Measurements from ENCODE around the gene CCDC187. TPM values are rescaled to one million over a fixed set of nuclear protein-coding genes. Genes with fewer than 3 reads are reported as not detected.

CCDC187 gene
- total RNA-seq, 1 experiment from 2014 or later = not detected

DNA sequence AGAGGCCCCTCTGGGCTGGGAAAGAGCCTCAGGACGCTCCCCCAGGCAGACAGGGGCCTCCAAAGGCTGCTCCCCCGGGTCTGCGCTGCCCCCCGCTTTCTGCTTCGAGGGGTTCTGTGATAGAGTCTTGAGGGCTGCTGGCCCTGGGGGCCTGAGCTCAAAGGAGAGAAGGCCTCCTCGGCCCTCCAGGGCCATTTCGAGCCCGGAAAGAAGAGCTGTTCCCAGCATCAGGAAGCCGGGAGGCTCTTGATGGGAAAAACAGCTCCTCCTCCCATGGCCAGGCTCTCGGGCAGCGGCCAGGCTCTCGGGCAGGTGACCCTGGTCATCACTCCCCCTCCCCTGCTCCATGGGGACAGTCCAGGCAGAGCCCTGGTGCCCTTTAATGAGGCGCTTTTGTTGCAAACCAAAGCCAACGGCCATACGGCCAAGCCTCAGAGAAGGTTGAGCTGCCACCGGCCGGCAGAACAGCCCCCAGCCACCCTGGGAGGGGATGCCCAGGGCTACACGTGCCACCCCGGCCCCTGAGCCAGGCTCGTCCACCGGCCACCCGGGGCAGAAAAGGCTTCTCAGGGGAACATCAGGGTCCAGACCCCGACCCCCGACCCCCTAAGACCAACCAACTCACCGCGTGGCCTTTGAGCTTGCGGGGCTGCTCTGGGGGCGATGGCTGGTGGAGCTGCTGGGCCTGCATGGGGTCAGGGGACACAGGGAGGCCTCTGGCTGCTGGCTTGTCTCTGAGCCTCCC lies 42.0 kb downstream of the CCDC187 start:
- no peaks in the 10 kb centered on the region for H3K36me3 Mint-ChIP-seq (ENCODE audit: insufficient read depth, unreplicated experiment)
- ChIA-PET CTCF (interaction anchor here (0.7 kb wide), 1 partner anchor 17 kb away, joined by 5 read pairs; no protein-coding TSS in a partner anchor), POLR2A (interaction anchor here (0.6 kb wide), 1 partner anchor 16 kb away, joined by 6 read pairs; no protein-coding TSS in a partner anchor)
- no peak for DNase-seq (ENCODE audit: unreplicated experiment)
- H3K27ac Mint-ChIP-seq (ENCODE audit: low read depth, unreplicated experiment) = no peak overlapping the region
- no TSS peak for BruUV-seq (replicated peaks)
- H3K4me3 Mint-ChIP-seq (ENCODE audit: unreplicated experiment) = no peak overlapping the region
- intact Hi-C loops (cut with micrococcal nuclease) = no loop called here
- TF ChIP-seq, protein P1, sequence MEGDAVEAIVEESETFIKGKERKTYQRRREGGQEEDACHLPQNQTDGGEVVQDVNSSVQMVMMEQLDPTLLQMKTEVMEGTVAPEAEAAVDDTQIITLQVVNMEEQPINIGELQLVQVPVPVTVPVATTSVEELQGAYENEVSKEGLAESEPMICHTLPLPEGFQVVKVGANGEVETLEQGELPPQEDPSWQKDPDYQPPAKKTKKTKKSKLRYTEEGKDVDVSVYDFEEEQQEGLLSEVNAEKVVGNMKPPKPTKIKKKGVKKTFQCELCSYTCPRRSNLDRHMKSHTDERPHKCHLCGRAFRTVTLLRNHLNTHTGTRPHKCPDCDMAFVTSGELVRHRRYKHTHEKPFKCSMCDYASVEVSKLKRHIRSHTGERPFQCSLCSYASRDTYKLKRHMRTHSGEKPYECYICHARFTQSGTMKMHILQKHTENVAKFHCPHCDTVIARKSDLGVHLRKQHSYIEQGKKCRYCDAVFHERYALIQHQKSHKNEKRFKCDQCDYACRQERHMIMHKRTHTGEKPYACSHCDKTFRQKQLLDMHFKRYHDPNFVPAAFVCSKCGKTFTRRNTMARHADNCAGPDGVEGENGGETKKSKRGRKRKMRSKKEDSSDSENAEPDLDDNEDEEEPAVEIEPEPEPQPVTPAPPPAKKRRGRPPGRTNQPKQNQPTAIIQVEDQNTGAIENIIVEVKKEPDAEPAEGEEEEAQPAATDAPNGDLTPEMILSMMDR (IDR thresholded peaks at IDR 0.05; ENCODE audit: unreplicated experiment) = no peak
- no peaks in the 10 kb centered on the region for H3K9me3 Mint-ChIP-seq (ENCODE audit: unreplicated experiment)
- no peaks in the 10 kb centered on the region for H3K4me1 Mint-ChIP-seq (ENCODE audit: insufficient read depth, unreplicated experiment)
- no peaks in the 10 kb centered on the region for H3K27me3 Mint-ChIP-seq (ENCODE audit: insufficient read depth, unreplicated experiment)

DNA sequence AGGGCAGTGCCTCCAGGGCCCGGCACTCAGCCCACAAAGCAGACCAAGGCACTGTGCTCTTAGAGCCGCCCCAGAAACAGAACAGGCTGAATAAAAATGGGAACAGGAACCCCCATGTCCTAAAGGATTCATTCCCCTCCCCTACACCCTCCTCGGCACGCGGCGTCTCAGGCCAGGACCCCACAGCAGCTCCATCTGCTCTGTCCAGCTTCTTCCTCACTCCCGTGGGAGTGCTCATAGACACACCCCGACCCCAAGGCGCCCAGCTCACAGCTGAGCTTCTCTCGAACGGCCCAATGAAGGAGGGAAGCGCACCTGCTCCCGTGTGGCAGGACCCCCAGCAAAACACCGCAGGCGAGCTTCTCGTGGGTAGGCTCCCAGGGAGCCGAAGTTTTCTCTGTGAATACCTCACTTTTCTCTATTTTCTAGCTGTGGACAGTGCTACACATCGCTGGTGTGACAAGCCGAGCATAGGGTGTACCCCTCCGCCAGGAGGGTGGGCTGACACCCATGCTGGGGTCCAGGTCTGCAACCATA lies 42.9 kb downstream of the CCDC187 start:
- no peak overlapping the region for H3K4me3 Mint-ChIP-seq (ENCODE audit: unreplicated experiment)
- intact Hi-C loops (cut with micrococcal nuclease) = no loop called here
- no peaks in the 10 kb centered on the region for H3K27me3 Mint-ChIP-seq (ENCODE audit: insufficient read depth, unreplicated experiment)
- no peaks in the 10 kb centered on the region for H3K36me3 Mint-ChIP-seq (ENCODE audit: insufficient read depth, unreplicated experiment)
- POLR2A ChIA-PET = no interaction called here
- CTCF ChIA-PET = interaction anchor here (0.6 kb wide), 2 partner anchors 20 to 465 kb away, joined by 3 read pairs; no protein-coding TSS in a partner anchor
- no peaks in the 10 kb centered on the region for H3K4me1 Mint-ChIP-seq (ENCODE audit: insufficient read depth, unreplicated experiment)
- H3K27ac Mint-ChIP-seq (ENCODE audit: low read depth, unreplicated experiment) = no peak overlapping the region
- no peak for DNase-seq (ENCODE audit: unreplicated experiment)
- H3K9me3 Mint-ChIP-seq (ENCODE audit: unreplicated experiment) = no peaks in the 10 kb centered on the region
- BruUV-seq (replicated peaks) = no TSS peak
- TF ChIP-seq, protein P1 (IDR thresholded peaks at IDR 0.05; ENCODE audit: unreplicated experiment) = no peak

DNA sequence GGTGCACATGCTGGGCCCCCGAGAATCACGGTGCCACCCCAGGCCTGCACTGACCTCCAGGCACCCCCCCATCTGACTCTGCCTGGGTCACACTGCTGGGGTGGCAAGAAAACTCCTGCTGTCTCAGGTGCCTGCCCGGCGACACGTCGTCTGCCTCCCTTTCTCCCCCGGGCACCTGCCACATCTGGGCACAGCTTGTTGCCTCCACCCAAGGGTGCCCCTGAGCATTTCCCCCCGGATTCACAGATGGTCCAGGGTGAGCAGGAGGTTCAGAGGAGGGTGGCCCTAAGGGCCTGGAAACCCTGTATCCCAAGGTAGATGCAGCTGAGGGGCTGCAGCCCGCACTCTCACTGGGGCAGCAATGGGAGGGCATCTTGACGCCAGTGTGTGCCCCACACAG lies 43.4 kb downstream of the CCDC187 start:
- ChIA-PET POLR2A (no interaction called here), CTCF (interaction anchor here (0.6 kb wide), 2 partner anchors 21 to 465 kb away, joined by 3 read pairs; no protein-coding TSS in a partner anchor)
- BruUV-seq (replicated peaks) = no TSS peak
- DNase-seq (ENCODE audit: unreplicated experiment) = no peak
- Mint-ChIP-seq H3K4me3 (ENCODE audit: unreplicated experiment) (no peak overlapping the region), H3K27ac (ENCODE audit: low read depth, unreplicated experiment) (no peak overlapping the region), H3K36me3 (ENCODE audit: insufficient read depth, unreplicated experiment) (no peaks in the 10 kb centered on the region), H3K9me3 (ENCODE audit: unreplicated experiment) (no peaks in the 10 kb centered on the region), H3K4me1 (ENCODE audit: insufficient read depth, unreplicated experiment) (no peaks in the 10 kb centered on the region), H3K27me3 (ENCODE audit: insufficient read depth, unreplicated experiment) (no peaks in the 10 kb centered on the region)
- TF ChIP-seq, protein P1 (IDR thresholded peaks at IDR 0.05; ENCODE audit: unreplicated experiment) = no peak
- intact Hi-C loops (cut with micrococcal nuclease) = no loop called here

DNA sequence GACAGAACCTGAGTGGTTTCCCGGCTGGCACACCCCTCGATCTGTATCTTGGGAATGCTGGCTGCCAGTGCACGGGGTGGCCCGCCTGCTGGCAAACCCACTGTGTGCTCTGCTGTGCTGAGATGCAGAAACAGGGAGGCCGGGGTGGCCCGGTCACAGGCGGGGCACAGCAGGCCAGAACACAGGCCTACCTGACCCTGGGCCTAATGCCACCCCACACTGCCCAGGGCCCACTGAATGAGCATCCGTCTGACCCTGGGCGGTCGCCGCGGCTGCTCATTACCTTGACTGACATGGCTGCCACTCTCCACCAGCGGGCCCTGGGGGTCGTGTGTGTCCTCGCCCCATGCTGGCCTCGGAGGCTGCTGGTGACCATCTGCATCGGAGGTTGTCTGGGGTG lies 44.1 kb downstream of the CCDC187 start:
- intact Hi-C loops (cut with micrococcal nuclease) = no loop called here
- Mint-ChIP-seq H3K4me1 (ENCODE audit: insufficient read depth, unreplicated experiment) (peaks cover 5% of the 10 kb centered on the region), H3K27ac (ENCODE audit: low read depth, unreplicated experiment) (no peak overlapping the region), H3K4me3 (ENCODE audit: unreplicated experiment) (no peak overlapping the region), H3K9me3 (ENCODE audit: unreplicated experiment) (no peaks in the 10 kb centered on the region), H3K27me3 (ENCODE audit: insufficient read depth, unreplicated experiment) (no peaks in the 10 kb centered on the region), H3K36me3 (ENCODE audit: insufficient read depth, unreplicated experiment) (no peaks in the 10 kb centered on the region)
- no TSS peak for BruUV-seq (replicated peaks)
- DNase-seq (ENCODE audit: unreplicated experiment) = no peak
- ChIA-PET CTCF (no interaction called here), POLR2A (no interaction called here)
- TF ChIP-seq, protein P1 (IDR thresholded peaks at IDR 0.05; ENCODE audit: unreplicated experiment) = no peak

Measured in MCF 10A (cell line).